IMR-90 (cell line): ENCODE measurements around the gene LAMA2.

Experiments
- BHLHE40 ChIP-seq: fragments of 150-350 bp; IDR thresholded peaks from 2 replicates; pipeline ENCODE4 v1.6.1; 2016; ENCODE audit warnings: mild to moderate bottlenecking, low read depth, low read length
- CEBPB ChIP-seq: IDR thresholded peaks from 2 replicates; pipeline ENCODE4 v1.6.1; 2012; ENCODE audit warnings: low read depth, low read length, improper control_type of control experiment
- CHD1 ChIP-seq: IDR thresholded peaks from 2 replicates; pipeline ENCODE4 v1.6.1; 2012; ENCODE audit warnings: low read depth, low read length, improper control_type of control experiment
- MAFK ChIP-seq: IDR thresholded peaks from 2 replicates; pipeline ENCODE4 v1.6.1; 2012; ENCODE audit warnings: low read depth, low read length, improper control_type of control experiment
- MAZ ChIP-seq: IDR thresholded peaks from 2 replicates; pipeline ENCODE4 v1.6.1; 2012; ENCODE audit warnings: low read depth, mild to moderate bottlenecking, low read length, improper control_type of control experiment, moderate library complexity, borderline replicate concordance
- MXI1 ChIP-seq: IDR thresholded peaks from 2 replicates; pipeline ENCODE4 v1.6.1; 2012; ENCODE audit warnings: low read depth, mild to moderate bottlenecking, low read length, moderate library complexity, borderline replicate concordance
- POLR2A ChIP-seq: IDR thresholded peaks from 2 replicates; pipeline ENCODE4 v1.6.1; 2012; ENCODE audit warnings: mild to moderate bottlenecking, low read depth, low read length
- RAD21 ChIP-seq: IDR thresholded peaks from 2 replicates; pipeline ENCODE4 v1.6.1; 2012; ENCODE audit warnings: low read length, improper control_type of control experiment
- RCOR1 ChIP-seq: IDR thresholded peaks from 2 replicates; pipeline ENCODE4 v1.6.1; 2012; ENCODE audit warnings: mild to moderate bottlenecking, low read length, improper control_type of control experiment; ENCODE audit not compliant: insufficient replicate concordance
- RFX5 ChIP-seq: IDR thresholded peaks from 2 replicates; pipeline ENCODE4 v1.8.0; 2012; ENCODE audit warnings: low read depth, mild to moderate bottlenecking, low read length, moderate library complexity
- USF2 ChIP-seq: fragments of 150-350 bp; IDR thresholded peaks from 2 replicates; pipeline ENCODE4 v1.6.1; 2017; ENCODE audit warnings: mild to moderate bottlenecking, antibody characterized with exemption, low read length, low read depth
- TF ChIP-seq, protein P1 (sequence below): conservative IDR thresholded peaks from 2 replicates; pipeline ENCODE4 v1.5.1; 2012; ENCODE audit warnings: mild to moderate bottlenecking, low read depth, low read length, improper control_type of control experiment
- TF ChIP-seq, protein P2 (sequence below): fragments of 150-350 bp; IDR thresholded peaks from 2 replicates; pipeline ENCODE4 v1.6.1; 2016; ENCODE audit warnings: low read depth, mild to moderate bottlenecking, low read length, moderate library complexity, borderline replicate concordance

- TF ChIP-seq CEBPB (no peak), POLR2A (no peak), MAFK (no peak), MXI1 (no peak), BHLHE40 (no peak), RAD21 (no peak), USF2 (no peak), CHD1 (no peak), RCOR1 (no peak), RFX5 (no peak), MAZ (no peak)
- TF ChIP-seq, protein P1, sequence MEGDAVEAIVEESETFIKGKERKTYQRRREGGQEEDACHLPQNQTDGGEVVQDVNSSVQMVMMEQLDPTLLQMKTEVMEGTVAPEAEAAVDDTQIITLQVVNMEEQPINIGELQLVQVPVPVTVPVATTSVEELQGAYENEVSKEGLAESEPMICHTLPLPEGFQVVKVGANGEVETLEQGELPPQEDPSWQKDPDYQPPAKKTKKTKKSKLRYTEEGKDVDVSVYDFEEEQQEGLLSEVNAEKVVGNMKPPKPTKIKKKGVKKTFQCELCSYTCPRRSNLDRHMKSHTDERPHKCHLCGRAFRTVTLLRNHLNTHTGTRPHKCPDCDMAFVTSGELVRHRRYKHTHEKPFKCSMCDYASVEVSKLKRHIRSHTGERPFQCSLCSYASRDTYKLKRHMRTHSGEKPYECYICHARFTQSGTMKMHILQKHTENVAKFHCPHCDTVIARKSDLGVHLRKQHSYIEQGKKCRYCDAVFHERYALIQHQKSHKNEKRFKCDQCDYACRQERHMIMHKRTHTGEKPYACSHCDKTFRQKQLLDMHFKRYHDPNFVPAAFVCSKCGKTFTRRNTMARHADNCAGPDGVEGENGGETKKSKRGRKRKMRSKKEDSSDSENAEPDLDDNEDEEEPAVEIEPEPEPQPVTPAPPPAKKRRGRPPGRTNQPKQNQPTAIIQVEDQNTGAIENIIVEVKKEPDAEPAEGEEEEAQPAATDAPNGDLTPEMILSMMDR: no peak
- TF ChIP-seq, protein P2, sequence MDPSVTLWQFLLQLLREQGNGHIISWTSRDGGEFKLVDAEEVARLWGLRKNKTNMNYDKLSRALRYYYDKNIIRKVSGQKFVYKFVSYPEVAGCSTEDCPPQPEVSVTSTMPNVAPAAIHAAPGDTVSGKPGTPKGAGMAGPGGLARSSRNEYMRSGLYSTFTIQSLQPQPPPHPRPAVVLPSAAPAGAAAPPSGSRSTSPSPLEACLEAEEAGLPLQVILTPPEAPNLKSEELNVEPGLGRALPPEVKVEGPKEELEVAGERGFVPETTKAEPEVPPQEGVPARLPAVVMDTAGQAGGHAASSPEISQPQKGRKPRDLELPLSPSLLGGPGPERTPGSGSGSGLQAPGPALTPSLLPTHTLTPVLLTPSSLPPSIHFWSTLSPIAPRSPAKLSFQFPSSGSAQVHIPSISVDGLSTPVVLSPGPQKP: no peak
These were observed 143.7 kb downstream of the LAMA2 start for GRCh38 chr6:129026601-129027000.
